Pons (tissue), 1 donor: ENCODE results near the gene XPNPEP3.
"Not testable (repeated sequence)": the region's sequence is repeated elsewhere in the genome, so short reads cannot be mapped to it uniquely, and the experiment has no call there.

Experiments used
- DNase-seq: peaks from one replicate; pipeline ENCODE4 v3.0.0-alpha.2; 2016; ENCODE audit warnings: low spot score

XPNPEP3 gene

GRCh38 chr22:40857309-40857855 is 434 bp downstream of the XPNPEP3 start:
- DNase-seq: peak; percentile 36

GRCh38 chr22:40862013-40862412 is 5.1 kb downstream of the XPNPEP3 start, which contains the start of gene DNAJB7:
DNAJB7 (minus strand) TSS chr22:40862113; CDS start chr22:40861994, 119 bp downstream.
- DNase-seq: no peak

- no peak for DNase-seq
Measured at GRCh38 chr22:40862537-40862936, 5.6 kb downstream of the XPNPEP3 start.

- DNase-seq: no peak
Measured at GRCh38 chr22:40867109-40867508, 10.2 kb downstream of the XPNPEP3 start.

- DNase-seq: not testable (repeated sequence)
Measured at GRCh38 chr22:40868379-40868778, 11.4 kb downstream of the XPNPEP3 start.

- DNase-seq: no peak
Measured at GRCh38 chr22:40874016-40874415, 17.1 kb downstream of the XPNPEP3 start.

GRCh38 chr22:40875111-40875510 is 18.2 kb downstream of the XPNPEP3 start:
- DNase-seq: no peak

GRCh38 chr22:40876907-40877306 is 20.0 kb downstream of the XPNPEP3 start:
- DNase-seq: no peak

GRCh38 chr22:40877488-40877887 is 20.5 kb downstream of the XPNPEP3 start:
- no peak for DNase-seq

GRCh38 chr22:40878922-40879321 is 22.0 kb downstream of the XPNPEP3 start:
- no peak for DNase-seq

- DNase-seq: no peak
Measured at GRCh38 chr22:40889116-40889515, 32.2 kb downstream of the XPNPEP3 start.

GRCh38 chr22:40890881-40891280 is 33.9 kb downstream of the XPNPEP3 start:
- no peak for DNase-seq

GRCh38 chr22:40894417-40894816 is 37.5 kb downstream of the XPNPEP3 start:
- no peak for DNase-seq

GRCh38 chr22:40898850-40899357 is 42.0 kb downstream of the XPNPEP3 start:
- DNase-seq: peak; percentile 73

GRCh38 chr22:40904101-40904500 is 47.2 kb downstream of the XPNPEP3 start:
- no peak for DNase-seq

- DNase-seq: no peak
Measured at GRCh38 chr22:40908895-40909294, 51.9 kb downstream of the XPNPEP3 start.

- no peak for DNase-seq
Measured at GRCh38 chr22:40911772-40912171, 54.8 kb downstream of the XPNPEP3 start.

GRCh38 chr22:40912987-40913386 is 56.0 kb downstream of the XPNPEP3 start:
- DNase-seq: not testable (repeated sequence)

GRCh38 chr22:40919446-40919845 is 62.5 kb downstream of the XPNPEP3 start:
- no peak for DNase-seq

GRCh38 chr22:40920526-40920925 is 63.6 kb downstream of the XPNPEP3 start:
- no peak for DNase-seq

- DNase-seq: peak; percentile 70
Measured at GRCh38 chr22:40922484-40923303, 65.7 kb downstream of the XPNPEP3 start.

- no peak for DNase-seq
Measured at GRCh38 chr22:40928657-40929056, 71.7 kb downstream of the XPNPEP3 start.

GRCh38 chr22:40932396-40932795 is 75.4 kb downstream of the XPNPEP3 start:
- no peak for DNase-seq
